PFSK-1 (cell line): ENCODE results near the gene STK32A.

ENCODE experiments used
- POLR2AphosphoS5 ChIP-seq: IDR thresholded peaks from 2 replicates; pipeline ENCODE4 v1.6.1; 2012; ENCODE audit warnings: low read depth, mild to moderate bottlenecking, control low read depth, low read length, moderate library complexity
- TAF1 ChIP-seq: IDR thresholded peaks from 2 replicates; pipeline ENCODE4 v1.6.1; 2012; ENCODE audit warnings: low read length, control low read depth, borderline replicate concordance; ENCODE audit not compliant: insufficient read depth
- TF ChIP-seq, protein P1 (sequence below), 2 experiments: IDR thresholded peaks; 2 replicates each; pipeline versions ENCODE4 v1.6.1 to v1.8.0; 2011 to 2012; ENCODE audit warnings: low read depth in 2 of 2, low read length in 2 of 2, control low read depth in 1 of 2, inconsistent platforms in 1 of 2, mild to moderate bottlenecking in 1 of 2, moderate library complexity in 1 of 2; ENCODE audit not compliant: insufficient read depth in 1 of 2

DNA sequence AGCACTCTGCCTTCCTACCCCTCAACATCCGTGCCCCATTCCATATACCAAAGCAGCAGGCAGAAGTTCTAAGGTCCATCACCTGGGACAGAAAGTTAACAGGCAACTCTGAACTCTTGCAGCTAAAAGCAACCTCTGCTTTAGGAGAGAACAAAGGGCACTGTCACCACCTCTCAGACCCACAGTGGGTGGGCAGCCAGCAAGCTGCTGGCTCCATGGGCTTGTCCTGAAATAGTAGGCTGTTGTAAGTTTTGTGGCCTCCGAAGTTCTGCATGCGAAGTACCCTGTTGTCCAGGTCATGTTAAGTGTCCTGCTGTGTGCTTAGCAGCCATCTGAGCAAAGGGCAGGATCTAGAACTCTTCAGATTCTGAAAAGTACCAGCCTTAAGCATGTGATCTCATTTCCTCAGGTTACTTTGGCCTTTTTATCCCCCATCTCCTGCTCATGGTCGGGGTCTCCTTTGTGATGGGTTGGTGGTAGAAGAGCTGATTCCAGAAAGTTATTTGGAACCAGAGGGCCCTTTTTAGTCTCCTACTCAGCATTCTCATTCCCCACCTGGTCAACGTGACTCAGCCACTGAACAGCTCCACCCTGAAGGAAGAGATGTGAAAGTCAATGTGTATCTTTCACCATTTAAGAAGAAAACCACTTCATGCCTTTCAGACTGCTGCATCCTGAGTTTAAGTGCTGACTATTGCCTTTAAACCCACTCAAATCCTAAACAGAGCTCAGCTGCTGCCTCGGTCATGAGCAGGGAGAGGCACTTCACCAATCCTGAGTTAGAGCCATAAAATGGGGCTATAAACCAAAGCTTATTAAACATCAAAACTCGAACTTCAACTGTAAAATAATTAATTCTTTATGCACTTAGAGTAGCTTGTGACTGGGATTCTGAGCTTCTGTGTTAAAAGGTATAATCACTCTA lies 153.6 kb downstream of the STK32A start:
- TF ChIP-seq TAF1 (no peak), POLR2AphosphoS5 (no peak)
- TF ChIP-seq, protein P1, sequence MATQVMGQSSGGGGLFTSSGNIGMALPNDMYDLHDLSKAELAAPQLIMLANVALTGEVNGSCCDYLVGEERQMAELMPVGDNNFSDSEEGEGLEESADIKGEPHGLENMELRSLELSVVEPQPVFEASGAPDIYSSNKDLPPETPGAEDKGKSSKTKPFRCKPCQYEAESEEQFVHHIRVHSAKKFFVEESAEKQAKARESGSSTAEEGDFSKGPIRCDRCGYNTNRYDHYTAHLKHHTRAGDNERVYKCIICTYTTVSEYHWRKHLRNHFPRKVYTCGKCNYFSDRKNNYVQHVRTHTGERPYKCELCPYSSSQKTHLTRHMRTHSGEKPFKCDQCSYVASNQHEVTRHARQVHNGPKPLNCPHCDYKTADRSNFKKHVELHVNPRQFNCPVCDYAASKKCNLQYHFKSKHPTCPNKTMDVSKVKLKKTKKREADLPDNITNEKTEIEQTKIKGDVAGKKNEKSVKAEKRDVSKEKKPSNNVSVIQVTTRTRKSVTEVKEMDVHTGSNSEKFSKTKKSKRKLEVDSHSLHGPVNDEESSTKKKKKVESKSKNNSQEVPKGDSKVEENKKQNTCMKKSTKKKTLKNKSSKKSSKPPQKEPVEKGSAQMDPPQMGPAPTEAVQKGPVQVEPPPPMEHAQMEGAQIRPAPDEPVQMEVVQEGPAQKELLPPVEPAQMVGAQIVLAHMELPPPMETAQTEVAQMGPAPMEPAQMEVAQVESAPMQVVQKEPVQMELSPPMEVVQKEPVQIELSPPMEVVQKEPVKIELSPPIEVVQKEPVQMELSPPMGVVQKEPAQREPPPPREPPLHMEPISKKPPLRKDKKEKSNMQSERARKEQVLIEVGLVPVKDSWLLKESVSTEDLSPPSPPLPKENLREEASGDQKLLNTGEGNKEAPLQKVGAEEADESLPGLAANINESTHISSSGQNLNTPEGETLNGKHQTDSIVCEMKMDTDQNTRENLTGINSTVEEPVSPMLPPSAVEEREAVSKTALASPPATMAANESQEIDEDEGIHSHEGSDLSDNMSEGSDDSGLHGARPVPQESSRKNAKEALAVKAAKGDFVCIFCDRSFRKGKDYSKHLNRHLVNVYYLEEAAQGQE (IDR thresholded peaks at IDR 0.05; ENCODE audit: insufficient read depth in 1 of 2, low read depth in 2 of 2, low read length in 2 of 2) = no peak
